GM21423 (cell line): ENCODE measurements around the gene VMAC.

Experiments
- ATAC-seq: cut with Tn5 transposase; IDR thresholded peaks from one replicate; pipeline ENCODE4 v1.9.1; 2021; ENCODE audit warnings: mild to moderate bottlenecking, moderate library complexity; ENCODE audit not compliant: unreplicated experiment

The VMAC gene

GRCh38 chr19:5951338-5951861 lies 46.7 kb downstream of the VMAC start:
- ATAC-seq: no peak

- ATAC-seq: no peak
These were observed 47.7 kb downstream of the VMAC start for GRCh38 chr19:5952193-5953029.

GRCh38 chr19:5953030-5953589 lies 48.4 kb downstream of the VMAC start:
- no peak for ATAC-seq

- ATAC-seq: no peak
These were observed 49.1 kb downstream of the VMAC start for GRCh38 chr19:5953680-5954213.

GRCh38 chr19:5954293-5954692 lies 49.6 kb downstream of the VMAC start:
- ATAC-seq: no peak

- ATAC-seq: no peak
These were observed 50.9 kb downstream of the VMAC start for GRCh38 chr19:5955636-5955935.

GRCh38 chr19:5956323-5956722 lies 51.7 kb downstream of the VMAC start:
- no peak for ATAC-seq

- no peak for ATAC-seq
These were observed 52.1 kb downstream of the VMAC start for GRCh38 chr19:5956728-5957127.

GRCh38 chr19:5957170-5957569 lies 52.5 kb downstream of the VMAC start:
- no peak for ATAC-seq

GRCh38 chr19:5958074-5958850 lies 53.6 kb downstream of the VMAC start:
- ATAC-seq: no peak

GRCh38 chr19:5958851-5959122 lies 54.1 kb downstream of the VMAC start:
- ATAC-seq: no peak

GRCh38 chr19:5959260-5960004 lies 54.8 kb downstream of the VMAC start:
- no peak for ATAC-seq
